GM19468 (cell line): ENCODE measurements around the gene CDH12.
"Not testable (repeated sequence)": the region's sequence is repeated elsewhere in the genome, so short reads cannot be mapped to it uniquely, and the experiment has no call there.

ENCODE experiments used
- ATAC-seq: cut with Tn5 transposase; IDR thresholded peaks from one replicate; pipeline ENCODE4 v1.9.1; 2021; ENCODE audit warnings: mild to moderate bottlenecking, moderate library complexity, moderate number of reproducible peaks; ENCODE audit not compliant: unreplicated experiment; ENCODE audit errors: extremely low read depth

The CDH12 gene

GRCh38 chr5:22344000-22344399, 509.1 kb downstream of the CDH12 start:
- ATAC-seq, result no peak

GRCh38 chr5:22341406-22341805, 511.7 kb downstream of the CDH12 start:
- no peak for ATAC-seq

- ATAC-seq, result not testable (repeated sequence)
These were observed 520.2 kb downstream of the CDH12 start for GRCh38 chr5:22332949-22333348.

- no peak for ATAC-seq
These were observed 523.5 kb downstream of the CDH12 start for GRCh38 chr5:22329683-22330082.

GRCh38 chr5:22319798-22320197, 533.3 kb downstream of the CDH12 start:
- ATAC-seq, result no peak

GRCh38 chr5:22316294-22316693, 536.9 kb downstream of the CDH12 start:
- ATAC-seq, result no peak

GRCh38 chr5:22315052-22315451, 538.1 kb downstream of the CDH12 start:
- not testable (repeated sequence) for ATAC-seq

GRCh38 chr5:22314548-22314947, 538.6 kb downstream of the CDH12 start:
- ATAC-seq, result no peak

GRCh38 chr5:22306011-22306410, 547.1 kb downstream of the CDH12 start:
- no peak for ATAC-seq

- no peak for ATAC-seq
These were observed 557.3 kb downstream of the CDH12 start for GRCh38 chr5:22295832-22296231.

- no peak for ATAC-seq
These were observed 560.0 kb downstream of the CDH12 start for GRCh38 chr5:22293147-22293546.

GRCh38 chr5:22278164-22278563, 575.0 kb downstream of the CDH12 start:
- no peak for ATAC-seq

GRCh38 chr5:22277006-22277405, 576.1 kb downstream of the CDH12 start:
- ATAC-seq, result no peak

GRCh38 chr5:22265855-22266254, 587.3 kb downstream of the CDH12 start:
- ATAC-seq, result not testable (repeated sequence)

- ATAC-seq, result no peak
These were observed 595.0 kb downstream of the CDH12 start for GRCh38 chr5:22258139-22258538.

- ATAC-seq, result no peak
These were observed 602.6 kb downstream of the CDH12 start for GRCh38 chr5:22250528-22250927.

- no peak for ATAC-seq
These were observed 603.9 kb downstream of the CDH12 start for GRCh38 chr5:22249209-22249729.

- no peak for ATAC-seq
These were observed 607.4 kb downstream of the CDH12 start for GRCh38 chr5:22245770-22246169.

- ATAC-seq, result no peak
These were observed 610.6 kb downstream of the CDH12 start for GRCh38 chr5:22242532-22242931.

- ATAC-seq, result no peak
These were observed 615.1 kb downstream of the CDH12 start for GRCh38 chr5:22238047-22238446.

- ATAC-seq, result no peak
These were observed 626.7 kb downstream of the CDH12 start for GRCh38 chr5:22226423-22226822.

- no peak for ATAC-seq
These were observed 630.1 kb downstream of the CDH12 start for GRCh38 chr5:22223079-22223478.
